ENCODE measurements around the gene UBE2C. TPM values are rescaled to one million over a fixed set of nuclear protein-coding genes. Genes with fewer than 3 reads are reported as not detected.

Gene UBE2C
- total and polyA plus RNA-seq, 2 of the 8 experiments (the other 6 are each of a cell fraction or from before 2014, with no cell fraction given), result 243 to 326 TPM

GRCh38 chr20:45827030-45827652, 14.7 kb downstream of the UBE2C start, which contains the start of gene TNNC2:
Gene TNNC2, minus strand, starts transcription at chr20:45827312. Its CDS starts 64 bp downstream, at chr20:45827248.
- Histone ChIP-seq H3K23ac (ENCODE audit: insufficient read length) (no peak within 1 kb of the TSS), H3K56ac (replicated peaks; ENCODE audit: insufficient read length, low read depth, low read length) (no peak within 1 kb of the TSS), H3K79me2 (ENCODE audit: control insufficient read depth in 1 of 2, insufficient read depth in 2 of 2, low read length in 2 of 2) (no peaks in the 10 kb centered on the region), H2BK15ac (ENCODE audit: low read length) (no peak within 1 kb of the TSS), H2BK120ac (replicated peaks; ENCODE audit: low read depth, low read length) (no peak within 1 kb of the TSS), H2AK5ac (ENCODE audit: low read depth, low read length) (no peak within 1 kb of the TSS), H3K4me3 (ENCODE audit: extremely low read depth in 1 of 4, insufficient read depth in 2 of 4, low read depth in 3 of 4, low read length in 4 of 4) (no peak within 1 kb of the TSS), H3K23me2 (ENCODE audit: low read depth, low read length) (peaks cover 2% of the 10 kb centered on the region; the same call in 1 of the 2 replicates), H4K91ac (replicated peaks; ENCODE audit: insufficient read length, low read length) (peak within 1 kb of the TSS; percentile 36), H3K36me3 (ENCODE audit: control insufficient read depth in 2 of 4, insufficient read depth in 4 of 4, low read length in 3 of 4) (no peaks in the 10 kb centered on the region; a peak in 1 of 8 replicates), H2BK20ac (ENCODE audit: low read length) (peak within 1 kb of the TSS; percentile 62), H3K9ac (replicated peaks in 1 of 4; ENCODE audit: extremely low read depth in 1 of 4, low read depth in 3 of 4, low read length in 3 of 4) (no peak within 1 kb of the TSS), H3K4me2 (ENCODE audit: insufficient read depth in 1 of 2, low read depth in 2 of 2, low read length in 2 of 2) (no peak within 1 kb of the TSS), H4K5ac (ENCODE audit: insufficient read length, low read depth, low read length) (no peak within 1 kb of the TSS), H3K14ac (ENCODE audit: insufficient read length) (no peak within 1 kb of the TSS), H4K20me1 (replicated peaks in 1 of 2; ENCODE audit: control insufficient read depth in 1 of 2, insufficient read depth in 2 of 2, low read length in 2 of 2) (no peaks in the 10 kb centered on the region), H2BK5ac (ENCODE audit: low read depth, low read length) (no peak within 1 kb of the TSS), H3K4ac (replicated peaks; ENCODE audit: insufficient read length, low read depth, low read length) (no peak within 1 kb of the TSS), H3K4me1 (replicated peaks in 1 of 4; ENCODE audit: control insufficient read depth in 3 of 4, insufficient read depth in 4 of 4, low read length in 3 of 4) (peaks cover 0 to 12% (median 5%) of the 10 kb centered on the region in 4 experiments; a peak in 6 of 7 replicates), H3K9me3 (ENCODE audit: insufficient read depth in 2 of 2, low read depth in 1 of 2, low read length in 1 of 2) (no peaks in the 10 kb centered on the region), H3K27me3 (replicated peaks in 1 of 4; ENCODE audit: control insufficient read depth in 3 of 4, extremely low read depth in 1 of 4, insufficient read depth in 3 of 4, low read length in 3 of 4) (peaks cover 0 to 12% (median 10%) of the 10 kb centered on the region in 4 experiments; a peak in 4 of 7 replicates), H3K18ac (ENCODE audit: extremely low read depth, low read length) (no peak within 1 kb of the TSS), H2BK12ac (ENCODE audit: low read depth, low read length) (0 out of 2 replicates have a peak within 1 kb of the TSS, but pooled peaks have one; percentile 19), H3K79me1 (ENCODE audit: low read depth, low read length) (no peaks in the 10 kb centered on the region), H3K27ac (ENCODE audit: low read depth, low read length) (no peak within 1 kb of the TSS), H2AFZ (ENCODE audit: low read length) (no peak within 1 kb of the TSS), H4K8ac (ENCODE audit: extremely low read depth, insufficient read depth, low read length) (peak within 1 kb of the TSS; percentile 57)
- CTCF ChIA-PET (ENCODE audit: partially characterized antibody), result interaction anchor here (0.8 to 1.5 kb wide), 3 partner anchors 11 to 142 kb away, joined by 4 to 8 read pairs (median 5); no protein-coding TSS in a partner anchor
- POLR2A ChIA-PET (ENCODE audit: partially characterized antibody), result interaction anchor here (0.9 to 11.0 kb wide), 4 partner anchors 13 to 107 kb away, joined by 4 to 96 read pairs (median 20); partner anchors contain the start of genes PCIF1 and UBE2C
- FAIRE-seq (no peak), DNase-seq (ENCODE audit: low read depth in 1 of 2, low spot score in 2 of 2) (no peak)
- no peak for TF ChIP-seq TEAD4 (IDR thresholded peaks at IDR 0.05; ENCODE audit: low read depth, low read length)
- no peak for TF ChIP-seq RXRA (IDR thresholded peaks at IDR 0.05; ENCODE audit: insufficient read depth, low read depth, low read length)
- no peak for TF ChIP-seq BACH1 (IDR thresholded peaks at IDR 0.05; ENCODE audit: low read length)
- no peak for TF ChIP-seq HDAC6 (IDR thresholded peaks at IDR 0.05; ENCODE audit: low read depth, low read length)
- no peak for TF ChIP-seq SIRT6 (IDR thresholded peaks at IDR 0.05; ENCODE audit: low read length)
- WGBS, 2 experiments (ENCODE audit: extremely low coverage in 1 of 2, insufficient coverage in 1 of 2, insufficient read length in 1 of 2, insufficient replicate concordance in 2 of 2, low coverage in 1 of 2, low lambda C conversion rate in 2 of 2, missing lambda C conversion rate in 1 of 2), result 93% methylated on average over 8 of the region's 8 CpGs; no CpG with 5 or more reads in 1 of the 2 experiments

Measured in H1 (cell line).